ENCODE results near the gene PIGT. TPM values are rescaled to one million over a fixed set of nuclear protein-coding genes. Genes with fewer than 3 reads are reported as not detected.
A peak's percentile ranks its signal among the peaks of the same experiment; 100 is the strongest.

PIGT gene
- total and polyA plus RNA-seq, 2 of the 13 experiments (the other 11 are each of a cell fraction or from before 2014, with no cell fraction given), result 65.9 to 74.1 TPM

- TF ChIP-seq KLF6 (CRISPR knock-in tag; IDR thresholded peaks at IDR 0.05) (0 out of 2 replicates have a peak, but pooled peaks have one; percentile 11), IRF9 (CRISPR knock-in tag; IDR thresholded peaks at IDR 0.05; ENCODE audit: borderline replicate concordance) (no peak; the same call in 1 of the 2 replicates), MZF1 (CRISPR knock-in tag; IDR thresholded peaks at IDR 0.05; ENCODE audit: borderline replicate concordance) (no peak), ZNF672 (CRISPR knock-in tag; IDR thresholded peaks at IDR 0.05) (no peak), MTF1 (CRISPR knock-in tag; IDR thresholded peaks at IDR 0.05) (no peak), HNRNPUL1 (IDR thresholded peaks at IDR 0.05; ENCODE audit: low read depth, low read length) (no peak), KDM5A (IDR thresholded peaks at IDR 0.05; ENCODE audit: borderline replicate concordance, low read length) (no peak), ZNF703 (CRISPR knock-in tag; IDR thresholded peaks at IDR 0.05; ENCODE audit: borderline replicate concordance) (no peak), NFKB2 (CRISPR knock-in tag; IDR thresholded peaks at IDR 0.05; ENCODE audit: borderline replicate concordance) (peak; percentile 12; the same call in 1 of the 2 replicates), SAFB2 (CRISPR knock-in tag; IDR thresholded peaks at IDR 0.05; ENCODE audit: borderline replicate concordance, low read depth) (peak; percentile 88; the same call in 1 of the 2 replicates), ZNF569 (CRISPR knock-in tag; IDR thresholded peaks at IDR 0.05; ENCODE audit: borderline replicate concordance) (no peak), ZNF619 (CRISPR knock-in tag; IDR thresholded peaks at IDR 0.05) (0 out of 2 replicates have a peak, but pooled peaks have one; percentile 41), ZNF510 (CRISPR knock-in tag; IDR thresholded peaks at IDR 0.05; ENCODE audit: low read depth) (no peak), ZNF704 (CRISPR knock-in tag; IDR thresholded peaks at IDR 0.05; ENCODE audit: borderline replicate concordance) (no peak), BRD4 (CRISPR knock-in tag; IDR thresholded peaks at IDR 0.05) (0 out of 2 replicates have a peak, but pooled peaks have one; percentile 37), ZNF75D (CRISPR knock-in tag; IDR thresholded peaks at IDR 0.05; ENCODE audit: borderline replicate concordance) (no peak), ZNF768 (CRISPR knock-in tag; IDR thresholded peaks at IDR 0.05) (no peak), ZNF747 (CRISPR knock-in tag; IDR thresholded peaks at IDR 0.05; ENCODE audit: borderline replicate concordance) (peak; percentile 86), GLMP (CRISPR knock-in tag; IDR thresholded peaks at IDR 0.05; ENCODE audit: borderline replicate concordance) (no peak), SNAPC5 (CRISPR knock-in tag; IDR thresholded peaks at IDR 0.05; ENCODE audit: borderline replicate concordance) (no peak), BCLAF1 (IDR thresholded peaks at IDR 0.05) (no peak)
These were observed 10.2 kb upstream of the PIGT start (continued) for GRCh38 chr20:45405571-45406259.

Data from HepG2 (cell line).